Stimulated activated CD8-positive, alpha-beta memory T cell treated with anti-CD3 and anti-CD28 coated beads, Interleukin-2, amount 100 ng/mL, for 1 hour (primary cell): ENCODE data around the gene CDC23.

ENCODE experiments used
- DNase-seq, 2 donors: peaks; one replicate each; pipeline ENCODE4 v3.0.0-alpha.2; 2020; ENCODE audit warnings: low read depth in 2 of 2

The CDC23 gene

GRCh38 chr5:138140268-138140667, 72.9 kb downstream of the CDC23 start:
- DNase-seq: no peak

- DNase-seq: no peak
Observed at GRCh38 chr5:138139781-138140090, 73.4 kb downstream of the CDC23 start.

- DNase-seq: no peak
Observed at GRCh38 chr5:138138949-138139780, 74.0 kb downstream of the CDC23 start, which contains the start of gene NME5. Gene NME5, minus strand, starts transcription at chr5:138139428. Its CDS starts 648 bp downstream, at chr5:138138780.
